HG03064 (cell line): ENCODE data around the gene TAOK3.
"Not testable (repeated sequence)": the region's sequence is repeated elsewhere in the genome, so short reads cannot be mapped to it uniquely, and the experiment has no call there.

Experiments
- ATAC-seq: cut with Tn5 transposase; IDR thresholded peaks from one replicate; pipeline ENCODE4 v1.9.1; 2021; ENCODE audit warnings: low read depth; ENCODE audit not compliant: unreplicated experiment

Gene TAOK3

DNA sequence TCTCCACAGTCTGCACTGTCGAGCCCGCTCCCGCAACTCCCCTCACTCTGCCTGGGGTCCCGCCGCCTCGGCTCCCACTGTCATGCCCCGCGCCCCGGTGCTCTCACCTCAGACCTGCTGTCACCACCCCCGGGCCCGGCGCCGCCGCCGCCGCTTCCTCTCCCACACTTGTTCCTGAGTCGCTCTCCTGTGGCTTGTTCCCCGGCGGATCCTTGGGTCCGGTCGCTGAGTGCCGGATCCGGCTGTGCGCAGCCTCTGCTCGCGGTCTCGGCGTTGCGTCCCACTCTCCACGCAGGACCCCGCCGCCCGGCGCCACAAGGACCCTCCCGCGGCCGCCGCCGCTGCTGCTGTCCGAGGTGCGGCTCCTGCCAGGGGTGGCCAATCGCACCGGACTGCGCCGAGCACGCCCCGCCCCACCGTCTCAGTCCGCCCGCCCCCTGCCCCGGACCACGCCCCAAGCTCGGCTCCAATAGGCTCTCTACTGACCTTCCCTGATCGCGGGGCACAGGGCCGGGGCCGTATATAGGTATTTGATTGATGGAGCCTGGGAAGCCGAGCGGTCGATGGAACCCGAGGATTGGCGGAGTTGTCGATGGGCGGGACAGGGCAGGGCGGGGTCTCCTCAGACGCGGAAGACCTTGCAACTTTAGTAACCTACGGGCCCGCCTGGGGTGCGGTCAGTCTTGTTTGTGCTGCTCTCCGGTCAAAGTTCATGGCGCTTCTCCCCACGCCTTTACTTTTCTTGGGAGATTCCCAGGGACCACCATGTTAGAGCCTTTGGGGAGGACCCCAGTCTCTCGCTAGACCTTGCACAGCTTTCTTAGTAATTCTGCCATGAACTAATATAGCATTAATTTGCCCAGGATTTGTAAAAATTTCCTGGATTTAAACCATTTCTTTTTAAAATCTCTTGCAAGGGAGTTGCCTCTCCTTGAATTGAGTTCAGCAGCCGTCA lies at the start of gene TAOK3:
TSS of gene TAOK3 (minus strand) at position 367 of the 955 bp plus-strand sequence. CDS start 117,340 bp downstream, outside the sequence.
- ATAC-seq, result peak; percentile 61

DNA sequence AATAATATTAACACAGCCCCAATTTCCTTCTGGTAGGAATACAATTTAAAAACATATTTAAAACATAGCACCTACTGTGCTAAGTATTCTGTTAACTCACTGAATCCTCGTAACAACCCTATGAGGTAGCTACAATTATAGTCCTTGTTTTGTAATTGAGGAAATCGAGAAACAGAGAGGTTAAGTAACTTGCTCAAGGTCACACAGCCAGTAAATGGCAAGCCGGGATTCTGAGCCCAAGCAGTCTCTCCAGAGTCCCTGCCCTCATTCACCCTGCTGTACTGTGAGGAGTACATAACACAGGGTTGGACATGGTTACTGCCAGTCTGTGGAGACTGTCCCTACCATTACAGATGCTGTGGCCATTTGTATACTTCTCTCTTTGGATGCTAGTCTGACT lies 48.0 kb upstream of the TAOK3 start:
- ATAC-seq, result no peak

DNA sequence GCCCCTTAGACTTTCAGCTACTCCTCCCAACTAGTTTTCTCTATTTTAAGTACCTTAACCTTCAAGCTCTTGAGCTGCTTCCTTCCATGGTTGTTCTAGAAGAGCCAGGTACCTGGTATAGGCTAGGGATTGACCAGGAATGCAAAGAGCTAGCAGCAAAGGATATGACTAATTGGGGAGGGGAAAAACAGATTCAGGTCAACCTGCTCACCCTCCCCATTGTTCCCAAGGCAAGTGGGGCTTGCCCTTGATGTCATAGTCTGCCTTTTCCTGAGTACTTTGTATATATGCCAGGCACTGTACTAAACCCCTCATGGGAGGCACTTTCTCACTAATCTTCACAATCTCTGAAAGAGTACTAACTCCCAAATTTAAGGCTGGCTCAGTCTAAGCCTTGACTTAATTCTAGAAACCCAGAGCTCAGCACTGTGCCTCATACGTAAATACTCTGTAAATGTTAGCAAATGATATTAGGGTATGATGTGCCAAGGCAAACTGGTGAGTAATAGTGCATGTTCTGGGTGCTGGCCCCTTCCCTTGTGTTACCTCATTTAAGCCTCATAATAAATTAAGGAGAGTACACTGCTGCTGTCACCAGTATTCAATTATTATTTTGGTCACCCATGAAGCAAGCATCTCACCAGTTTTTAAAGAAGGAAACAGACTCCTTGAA lies 45.8 kb upstream of the TAOK3 start:
- ATAC-seq, result no peak

DNA sequence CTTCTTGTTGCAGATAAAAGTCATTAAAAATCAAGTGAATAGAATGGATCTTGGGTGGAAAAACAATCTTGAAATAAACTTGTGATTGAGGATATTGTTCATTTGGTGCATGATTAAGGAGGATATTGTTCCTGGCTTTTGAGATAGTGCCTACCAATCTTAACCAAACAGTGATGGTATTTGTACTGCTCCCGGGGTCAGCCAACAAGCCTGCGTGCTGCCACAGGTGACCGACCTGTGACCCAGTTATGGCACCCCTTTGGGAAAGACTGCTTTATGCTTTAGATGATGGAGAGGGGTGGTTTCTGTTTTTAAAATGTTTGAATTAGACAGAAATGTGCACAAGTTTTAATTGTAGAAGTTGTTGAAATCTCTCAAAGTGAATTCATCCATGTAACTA lies 45.2 kb upstream of the TAOK3 start:
- no peak for ATAC-seq

DNA sequence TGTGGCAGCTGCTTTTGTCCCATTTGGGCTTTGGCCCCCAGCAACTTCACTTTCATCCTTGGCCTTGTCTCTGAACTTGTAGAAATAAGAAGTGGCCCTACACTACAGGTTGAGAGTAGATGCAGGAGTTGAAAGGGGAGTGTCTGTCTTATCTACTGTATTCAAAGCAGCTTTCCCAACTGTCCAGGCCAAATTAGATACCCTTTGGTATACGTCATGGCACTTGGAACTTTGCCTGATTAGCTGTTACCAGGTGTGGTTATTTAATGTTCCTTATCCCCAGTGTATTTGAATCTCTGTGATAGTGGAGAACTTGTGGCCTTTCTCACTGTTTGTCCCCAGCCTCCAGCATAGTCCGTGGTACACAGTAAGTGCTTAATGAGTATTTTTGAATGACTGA lies 37.1 kb upstream of the TAOK3 start:
- ATAC-seq, result no peak

DNA sequence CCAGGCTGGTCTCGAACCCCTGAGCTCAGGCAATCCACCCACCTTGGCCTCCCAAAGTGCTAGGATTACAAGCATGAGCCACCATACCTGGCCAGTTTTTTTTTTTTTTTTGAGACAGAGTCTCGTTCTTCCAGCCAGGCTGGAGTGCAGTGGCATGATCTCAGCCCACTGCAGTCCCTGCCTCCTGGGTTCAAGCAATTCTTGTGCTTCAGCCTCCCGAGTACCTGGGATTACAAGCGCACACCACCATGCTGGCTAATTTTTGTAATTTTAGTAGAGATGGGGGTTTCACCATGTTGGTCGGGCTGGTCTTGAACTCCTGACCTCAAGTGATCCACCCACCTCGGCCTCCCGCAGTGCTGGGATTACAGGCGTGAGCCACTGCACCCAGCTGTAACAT lies 35.5 kb upstream of the TAOK3 start:
- not testable (repeated sequence) for ATAC-seq

DNA sequence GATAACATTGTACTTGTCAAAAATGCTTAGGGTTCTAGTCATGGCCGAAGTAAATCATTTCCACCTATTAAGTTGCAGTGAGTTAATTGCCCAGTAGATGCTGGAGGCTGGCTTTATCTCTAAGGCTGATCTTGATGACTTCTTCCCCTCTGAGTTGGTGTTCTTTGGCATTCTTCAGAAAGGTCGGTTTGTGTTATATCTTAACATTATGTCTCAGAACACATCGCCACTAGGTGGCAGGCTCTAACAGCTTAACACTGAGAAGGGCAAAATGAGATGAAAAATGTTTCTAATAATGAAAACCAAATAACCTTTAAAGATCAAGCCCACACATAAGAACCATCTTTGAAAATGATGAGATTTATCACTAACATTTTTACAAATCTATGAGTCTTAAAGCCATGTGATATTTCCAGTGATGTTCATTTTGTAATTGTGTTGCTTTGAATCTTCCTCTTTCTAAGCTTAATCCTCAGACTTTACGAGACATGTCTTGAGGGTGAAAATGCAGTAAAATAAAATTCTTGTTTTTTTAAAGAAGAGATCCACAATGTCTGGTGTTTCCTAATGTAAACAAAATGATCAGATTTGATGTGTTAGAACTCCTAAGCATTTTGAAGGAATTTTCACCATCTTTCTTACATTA lies 32.3 kb upstream of the TAOK3 start:
- ATAC-seq, result no peak

DNA sequence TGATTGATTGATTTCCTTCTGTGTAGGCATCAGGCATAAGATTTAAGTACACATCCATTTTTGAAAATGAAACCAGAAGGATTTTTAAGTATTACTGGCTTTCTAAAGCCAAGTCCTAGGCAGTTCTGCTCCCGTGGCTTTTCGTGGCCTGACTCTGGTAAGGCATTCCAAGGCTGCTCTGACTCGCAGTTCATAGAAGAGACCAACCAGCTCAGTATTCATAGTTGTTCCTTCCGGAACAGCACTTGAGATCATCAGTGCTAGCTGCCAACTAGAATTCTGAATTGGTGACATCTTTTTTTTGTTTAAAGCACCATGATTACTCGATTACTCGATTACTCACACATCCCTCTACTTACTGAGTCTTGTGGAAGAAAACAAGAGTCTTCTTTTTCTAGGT lies 29.5 kb upstream of the TAOK3 start:
- no peak for ATAC-seq

DNA sequence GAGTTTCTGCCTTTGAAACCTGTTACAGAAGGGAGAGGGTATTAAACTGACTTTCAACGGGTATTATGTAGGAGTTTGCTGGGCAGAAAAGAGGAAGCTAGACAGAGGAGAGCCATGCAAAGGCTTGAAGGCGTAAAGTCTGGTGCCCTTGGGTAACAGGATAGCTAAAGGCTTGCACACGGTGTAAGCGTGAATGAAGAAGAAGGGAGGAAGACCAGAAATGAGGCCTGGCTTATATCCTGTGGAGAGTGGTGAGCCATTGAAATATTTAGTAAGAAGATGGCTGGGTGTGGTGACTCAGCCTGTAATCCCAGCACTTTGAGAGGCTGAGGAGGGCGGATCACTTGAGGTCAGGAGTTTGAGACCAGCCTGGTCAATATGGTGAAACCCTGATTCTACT lies 26.2 kb upstream of the TAOK3 start:
- ATAC-seq, result no peak

DNA sequence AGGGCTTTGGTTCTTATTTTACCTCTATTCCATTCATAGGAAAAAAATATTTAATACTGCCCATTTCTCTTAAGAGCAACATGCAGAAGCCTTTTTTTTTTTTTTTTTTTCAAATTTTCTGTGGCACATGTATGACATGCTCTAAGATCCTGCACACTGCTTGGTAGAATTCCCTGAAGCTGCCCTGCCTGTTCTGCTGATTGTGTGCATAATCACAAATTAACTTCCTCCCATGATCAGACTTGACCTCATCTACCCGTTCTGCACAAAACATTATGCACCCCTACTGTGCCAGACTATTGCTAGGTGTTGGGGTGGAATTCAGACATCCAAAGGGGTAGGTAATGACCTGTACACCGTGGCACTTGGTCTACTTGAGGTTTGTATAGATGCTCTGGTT lies 25.8 kb upstream of the TAOK3 start:
- no peak for ATAC-seq

DNA sequence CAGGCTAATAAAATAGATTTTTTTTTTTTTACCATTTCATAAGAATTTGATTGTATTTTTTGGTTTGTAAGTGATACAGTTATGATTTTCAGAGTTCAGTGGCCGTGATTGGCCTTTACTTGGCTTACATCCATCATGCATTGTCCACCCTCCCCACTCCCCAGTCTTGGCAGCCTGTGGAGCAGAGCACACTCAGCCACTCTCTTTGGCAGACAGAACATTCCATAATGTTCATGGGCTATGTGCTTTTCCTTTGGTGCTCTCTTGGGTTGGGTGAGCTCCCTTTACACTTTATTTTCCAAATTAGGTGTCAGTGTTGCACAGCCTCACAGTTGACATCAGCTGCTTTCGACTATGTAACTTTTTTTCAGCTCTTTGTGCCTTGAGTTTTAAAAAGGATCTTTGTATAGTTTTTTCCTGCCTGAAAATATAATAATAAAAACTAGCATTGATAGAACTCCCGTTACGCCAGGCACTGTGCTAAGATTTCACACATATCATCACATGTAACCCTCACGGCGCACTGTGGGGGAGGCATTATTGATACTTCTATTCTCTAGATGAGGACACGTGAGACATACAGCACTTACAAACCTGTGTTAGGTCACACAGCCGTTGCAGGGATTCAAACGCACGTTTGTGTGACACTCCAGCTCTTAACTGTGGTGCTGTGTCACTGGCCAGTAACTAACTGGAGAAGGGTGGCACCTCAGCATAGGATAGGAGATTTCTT lies 25.2 kb upstream of the TAOK3 start:
- no peak for ATAC-seq

DNA sequence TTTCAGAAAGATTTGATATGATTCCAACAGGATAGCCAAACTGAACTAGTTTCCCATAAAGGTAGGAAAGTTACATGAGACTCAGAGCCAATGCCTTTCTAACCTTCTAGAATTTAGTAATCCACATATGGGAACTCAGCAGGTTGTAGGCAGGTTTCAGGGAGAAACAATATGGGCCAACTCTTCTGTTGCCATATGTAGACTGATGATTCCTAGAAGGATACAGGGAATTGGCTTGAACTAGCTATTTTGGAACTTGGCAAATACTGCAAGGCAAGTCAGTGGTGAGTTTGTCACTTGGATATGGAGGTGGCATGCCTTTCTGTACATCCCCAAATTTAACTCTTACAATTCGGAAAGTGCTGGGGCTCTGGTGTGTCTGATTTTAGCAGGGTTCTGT lies 19.1 kb upstream of the TAOK3 start:
- no peak for ATAC-seq

DNA sequence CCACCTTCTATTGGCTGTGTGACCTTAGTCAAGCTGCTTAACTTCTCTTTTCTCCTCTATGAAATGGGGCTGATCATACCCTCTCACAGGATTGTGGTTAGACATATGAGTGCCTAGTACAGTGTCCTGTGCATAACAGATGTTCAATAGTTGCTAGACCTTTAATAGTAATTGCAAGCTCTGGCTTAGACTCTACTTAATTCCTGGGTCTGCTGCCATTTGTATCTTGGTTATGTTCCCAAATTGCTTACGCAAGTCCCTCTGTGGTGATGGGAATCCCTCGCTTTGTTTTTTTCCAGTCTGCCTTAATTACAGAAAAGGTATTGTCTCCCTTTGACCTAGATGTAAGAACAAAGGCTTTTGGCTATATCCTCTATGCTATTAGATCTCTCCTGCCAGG lies 18.7 kb upstream of the TAOK3 start:
- ATAC-seq, result no peak

DNA sequence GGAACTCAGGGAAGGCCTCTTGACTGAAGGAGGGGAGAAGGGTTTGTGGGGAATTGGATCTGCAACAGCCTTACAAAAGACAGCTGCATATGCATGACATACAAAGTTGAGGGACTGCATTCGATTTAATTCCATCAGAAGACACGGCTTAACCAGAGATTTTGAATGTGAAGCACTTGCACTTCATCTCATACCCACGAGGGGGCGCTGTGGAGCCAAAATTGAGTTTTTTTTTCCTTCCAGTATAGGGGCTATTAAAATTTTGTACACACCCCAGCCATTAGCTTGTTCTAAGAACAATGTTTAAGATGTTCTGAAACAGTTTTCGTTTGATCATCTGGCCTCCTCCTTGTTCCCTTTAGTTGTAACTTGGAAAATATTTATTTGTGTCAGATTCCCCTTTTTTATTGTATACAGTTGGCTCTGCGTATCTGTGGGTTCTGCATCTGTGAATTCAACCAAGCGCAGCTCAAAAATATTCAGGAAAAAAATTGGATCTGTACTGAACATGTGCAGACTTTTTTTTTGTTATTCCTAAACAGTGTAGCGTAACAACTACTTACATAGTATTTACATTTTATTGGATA lies 5.3 kb upstream of the TAOK3 start:
- ATAC-seq, result no peak

DNA sequence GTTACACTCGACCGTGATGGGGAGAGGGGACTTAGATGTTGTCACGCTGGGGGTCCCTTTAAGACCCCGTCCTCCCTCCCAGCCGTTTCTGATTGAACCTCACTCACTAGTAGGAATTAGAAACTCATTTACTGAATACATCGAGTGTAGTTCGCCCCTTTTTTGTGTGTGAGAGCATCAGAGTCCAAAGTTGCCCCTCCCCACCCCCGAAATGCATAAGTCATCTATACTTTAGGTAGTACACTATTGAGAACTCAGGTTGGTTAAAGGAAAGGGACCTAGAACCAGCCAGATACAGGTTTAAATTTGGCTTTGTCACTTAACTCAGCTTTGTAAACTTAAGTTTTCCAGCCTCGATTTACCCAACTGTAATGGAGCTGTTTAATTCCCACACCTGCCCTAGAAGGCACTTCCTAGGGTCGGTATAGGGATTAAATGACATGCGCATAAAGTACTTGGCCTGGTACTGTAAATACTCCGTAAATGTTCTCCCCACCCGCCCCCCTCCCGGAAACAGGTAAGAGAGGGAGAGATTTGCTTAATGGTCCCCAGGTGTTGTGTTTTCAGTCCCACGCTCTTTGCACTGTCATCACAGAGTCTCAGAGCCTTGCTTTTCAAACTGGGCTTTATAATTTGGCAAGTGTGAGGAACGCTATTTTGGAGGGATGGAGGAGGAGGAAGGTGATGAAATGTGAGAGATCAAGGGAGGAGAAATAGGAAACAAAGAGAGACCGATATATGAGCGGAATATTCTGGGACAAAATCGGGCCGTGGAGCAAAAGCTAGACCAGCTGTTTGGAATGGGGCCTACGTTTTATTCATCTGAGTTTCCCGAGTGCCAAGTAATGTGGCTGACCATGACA lies 4.5 kb upstream of the TAOK3 start:
- ATAC-seq, result no peak

DNA sequence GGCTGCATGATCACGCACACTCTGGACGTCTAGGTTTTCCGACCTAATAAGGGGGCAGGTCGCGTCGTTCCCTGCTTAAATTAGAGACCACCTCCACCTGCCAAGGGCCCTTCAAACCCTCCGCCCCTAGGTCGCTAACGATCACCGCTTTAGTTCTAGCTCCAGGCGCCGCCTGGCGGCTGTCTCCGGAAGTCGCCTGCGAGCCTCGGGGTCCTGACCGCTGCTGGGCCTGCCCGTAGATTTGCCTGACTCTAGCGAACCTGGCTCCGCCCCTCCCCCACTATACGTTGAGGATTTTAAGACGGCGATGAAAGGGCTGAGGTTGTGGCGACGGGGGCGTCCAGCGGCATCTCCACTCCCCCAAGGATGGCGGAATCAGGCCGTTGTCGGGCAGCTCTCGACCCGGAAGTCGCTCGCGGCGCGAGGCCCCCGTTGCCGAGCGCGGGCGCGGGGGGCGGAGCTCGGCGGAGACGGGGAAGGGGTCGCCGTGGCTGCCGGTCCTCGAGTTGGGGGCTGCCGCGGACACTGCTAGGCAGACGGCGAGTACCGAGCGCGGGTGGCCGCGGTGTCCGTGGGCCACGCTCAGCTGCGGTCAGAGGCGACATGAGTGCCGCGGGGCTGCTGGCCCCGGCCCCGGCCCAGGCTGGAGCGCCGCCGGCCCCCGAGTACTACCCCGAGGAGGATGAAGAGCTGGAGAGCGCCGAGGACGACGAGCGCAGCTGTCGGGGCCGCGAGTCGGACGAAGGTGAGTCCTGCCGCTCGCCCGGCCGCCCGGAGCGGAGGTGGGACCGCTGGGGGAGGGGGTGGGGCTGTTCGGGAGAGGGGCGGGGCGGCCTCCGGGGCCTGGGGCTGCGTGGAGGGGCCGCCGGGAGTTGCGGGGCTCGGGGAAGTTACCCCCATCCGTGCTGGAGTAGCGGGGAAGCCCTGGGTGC lies 3.6 kb upstream of the TAOK3 start, which contains the start of gene SUDS3:
TSS of gene SUDS3 (plus strand) at position 467 of the 932 bp plus-strand sequence. CDS start at position 604, 137 bp downstream.
- peak; percentile 33 for ATAC-seq

DNA sequence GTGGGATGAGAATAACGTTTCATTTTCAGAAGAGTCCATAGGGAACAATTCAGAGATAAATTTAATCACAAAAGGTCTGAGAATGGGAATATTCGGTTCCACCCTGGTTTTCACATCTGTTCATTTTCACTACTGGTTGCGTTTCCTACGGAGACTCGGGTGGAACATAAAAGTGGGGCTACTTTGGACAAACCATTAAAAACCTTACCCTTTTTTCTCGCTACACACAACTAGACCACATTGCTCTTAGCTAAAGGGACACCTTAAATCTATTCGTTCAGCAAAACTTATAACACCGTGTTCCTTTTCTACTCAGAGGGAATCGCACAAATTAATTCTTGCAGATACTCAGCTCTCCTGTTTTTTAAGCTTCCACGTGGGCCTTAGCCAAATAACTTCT lies 2.6 kb upstream of the TAOK3 start:
- ATAC-seq, result no peak

DNA sequence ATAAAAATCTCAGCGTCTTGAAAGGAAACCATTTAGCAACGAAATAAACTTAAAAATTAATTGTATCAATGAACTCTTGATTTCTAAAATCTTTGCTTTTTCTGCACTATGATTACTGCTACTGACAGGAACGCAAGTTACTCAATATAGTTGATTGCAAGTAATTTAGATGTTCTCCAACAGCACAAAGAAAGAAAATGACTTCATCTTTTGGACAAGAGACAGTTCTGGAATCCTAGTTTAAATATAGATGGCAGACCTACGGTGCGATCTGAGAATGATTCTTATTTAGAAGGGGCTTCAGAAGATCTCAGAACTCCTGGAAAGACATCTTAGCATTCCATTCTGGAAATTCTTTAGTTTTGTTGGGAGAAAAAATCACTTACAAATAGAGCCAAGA lies 2.2 kb upstream of the TAOK3 start:
- no peak for ATAC-seq
